Thoracic aorta (tissue), 2 donors: ENCODE data around the gene CTU2. TPM values are rescaled to one million over a fixed set of nuclear protein-coding genes. Genes with fewer than 3 reads are reported as not detected.

Experiments used
- ATAC-seq: fragments of 150-250 bp; one replicate; pipeline ENCODE4 v1.8.0; 2017; ENCODE audit warnings: low read depth; ENCODE audit not compliant: insufficient number of reproducible peaks, low FRiP score
- DNase-seq: peaks from one replicate; pipeline ENCODE4 v3.0.0-alpha.2; 2020; ENCODE audit warnings: low spot score
- H3K27ac ChIP-seq, 2 donors: fragments of 200-600 bp; sonication (generic); 1 replicate in 1 of 2; 2 replicates in 1 of 2; pipeline ENCODE4 v1.5.1; 2016; ENCODE audit warnings: mild to moderate bottlenecking in 2 of 2, moderate library complexity in 2 of 2
- H3K27me3 ChIP-seq: fragments of 200-600 bp; sonication (generic); replicated peaks from 2 replicates; pipeline ENCODE4 v1.6.0; 2016; ENCODE audit warnings: mild to moderate bottlenecking; ENCODE audit not compliant: insufficient read depth
- H3K36me3 ChIP-seq: fragments of 200-600 bp; sonication (generic); one replicate; pipeline ENCODE4 v1.5.1; 2016
- H3K4me1 ChIP-seq, 2 donors: fragments of 200-600 bp; sonication (generic); 1 replicate in 1 of 2; 2 replicates in 1 of 2; pipeline versions ENCODE4 v1.5.1 to v1.6.0; 2016; ENCODE audit warnings: low read depth in 2 of 2, mild to moderate bottlenecking in 1 of 2; ENCODE audit not compliant: control insufficient read depth in 1 of 2
- H3K4me3 ChIP-seq: fragments of 200-600 bp; sonication (generic); 2 replicates; pipeline ENCODE4 v1.5.1; 2016; ENCODE audit warnings: mild to moderate bottlenecking
- H3K9me3 ChIP-seq: fragments of 200-600 bp; sonication (generic); 2 replicates; pipeline ENCODE4 v1.5.1; 2016
- CTCF ChIP-seq: fragments of 200-600 bp; sonication (generic); IDR thresholded peaks from one replicate; pipeline ENCODE4 v1.5.1; 2019; ENCODE audit warnings: antibody characterized with exemption
- total RNA-seq, 2 donors: library from RNA; depleted of rRNA; stranded (reverse); fragments of >200 nt; gene quantifications; one replicate each; pipeline versions ENCODE4 v1.1.0 to v1.2.3, GENCODE V29; 2016

CTU2 gene
- total RNA-seq, 2 donors from 2014 or later, result 11.1 to 21.0 TPM

GRCh38 chr16:88696441-88696840, 9.9 kb upstream of the CTU2 start:
- TF ChIP-seq CTCF, result no peak
- no peak for ATAC-seq
- no peaks in the 10 kb centered on the region for H3K27me3 ChIP-seq
- DNase-seq, result no peak
- no peaks in the 10 kb centered on the region for H3K9me3 ChIP-seq
- no peak overlapping the region for H3K27ac ChIP-seq
- H3K4me3 ChIP-seq, result no peak overlapping the region
- peaks cover 2 to 3% of the 10 kb centered on the region in 2 donors for H3K4me1 ChIP-seq
- H3K36me3 ChIP-seq, result peaks cover 11% of the 10 kb centered on the region

- TF ChIP-seq CTCF, result no peak
- Histone ChIP-seq H3K36me3 (peaks cover 11% of the 10 kb centered on the region), H3K9me3 (no peaks in the 10 kb centered on the region)
Observed at GRCh38 chr16:88697116-88697830, 9.0 kb upstream of the CTU2 start.

GRCh38 chr16:88697831-88698615, 8.3 kb upstream of the CTU2 start:
- Histone ChIP-seq H3K36me3 (peaks cover 14% of the 10 kb centered on the region), H3K4me3 (no peak overlapping the region), H3K4me1 (peaks cover 3 to 6% of the 10 kb centered on the region in 2 donors), H3K27ac (no peak overlapping the region), H3K9me3 (no peaks in the 10 kb centered on the region), H3K27me3 (no peaks in the 10 kb centered on the region)
- TF ChIP-seq CTCF, result no peak
- ATAC-seq (no peak), DNase-seq (no peak)

More at GRCh38 chr16:88697116-88697830, 9.0 kb upstream of the CTU2 start:
- H3K27ac ChIP-seq, result no peak overlapping the region
- peaks cover 3 to 6% of the 10 kb centered on the region in 2 donors for H3K4me1 ChIP-seq
- no peak for DNase-seq
- H3K4me3 ChIP-seq, result no peak overlapping the region
- no peak for ATAC-seq
- no peaks in the 10 kb centered on the region for H3K27me3 ChIP-seq

- peaks cover 14% of the 10 kb centered on the region for H3K36me3 ChIP-seq
- DNase-seq, result no peak
- no peaks in the 10 kb centered on the region for H3K27me3 ChIP-seq
- H3K9me3 ChIP-seq, result no peaks in the 10 kb centered on the region
- no peak overlapping the region for H3K4me3 ChIP-seq
- no peak for TF ChIP-seq CTCF
- no peak overlapping the region for H3K27ac ChIP-seq
- peaks cover 3 to 6% of the 10 kb centered on the region in 2 donors for H3K4me1 ChIP-seq
- ATAC-seq, result no peak
Observed at GRCh38 chr16:88698646-88699045, 7.7 kb upstream of the CTU2 start.

GRCh38 chr16:88699180-88699579, 7.1 kb upstream of the CTU2 start:
- peaks cover 14% of the 10 kb centered on the region for H3K36me3 ChIP-seq
- TF ChIP-seq CTCF, result no peak
- H3K27ac ChIP-seq, result no peak overlapping the region
- ATAC-seq (no peak), DNase-seq (no peak)
- peaks cover 4 to 7% of the 10 kb centered on the region in 2 donors for H3K4me1 ChIP-seq
- no peaks in the 10 kb centered on the region for H3K27me3 ChIP-seq
- H3K9me3 ChIP-seq, result no peaks in the 10 kb centered on the region
- no peak overlapping the region for H3K4me3 ChIP-seq
